ENCODE results near the gene LRRC15. TPM values are rescaled to one million over a fixed set of nuclear protein-coding genes. Genes with fewer than 3 reads are reported as not detected.

LRRC15 gene
- total RNA-seq, 1 donor from 2014 or later, result not detected

DNA sequence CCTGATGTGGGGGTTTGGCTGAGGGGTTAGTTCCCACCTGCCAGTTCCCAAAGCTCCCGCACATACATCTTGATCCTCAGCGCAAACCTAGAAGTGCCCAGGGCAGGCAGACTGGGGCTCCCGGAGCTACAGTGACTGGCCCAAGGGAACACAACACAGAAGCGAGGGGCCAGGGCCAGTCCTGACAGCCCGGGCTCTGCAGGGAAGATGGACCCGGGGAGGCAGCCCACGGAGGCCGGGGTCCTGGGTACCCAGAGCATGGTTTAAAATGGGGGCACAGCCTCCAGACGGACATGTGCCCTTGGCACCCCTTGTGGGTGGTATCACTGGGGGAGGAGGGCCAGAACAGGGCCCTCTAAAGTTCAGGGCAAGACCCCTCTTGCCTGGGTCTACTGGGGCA, 23.5 kb downstream of the LRRC15 start:
- TF ChIP-seq POLR2AphosphoS5 (IDR thresholded peaks at IDR 0.05; ENCODE audit: insufficient read depth in 1 of 2, low read depth in 1 of 2), result no peak
- no peak for TF ChIP-seq POLR2A (IDR thresholded peaks at IDR 0.05)
- TF ChIP-seq CTCF (IDR thresholded peaks at IDR 0.05), result no peak
- intact Hi-C loops (cut with DNase I), result no loop called here

GRCh38 chr3:194344012-194344411, 25.5 kb downstream of the LRRC15 start:
- no peaks in the 10 kb centered on the region for H3K36me3 ChIP-seq
- H3K27ac ChIP-seq, result no peak overlapping the region
- no peak overlapping the region for H3K4me3 ChIP-seq
- no peak for DNase-seq (ENCODE audit: extremely low spot score in 2 of 2)
- no peaks in the 10 kb centered on the region for H3K27me3 ChIP-seq
- intact Hi-C loops (cut with DNase I), result no loop called here
- H3K9me3 ChIP-seq, result no peaks in the 10 kb centered on the region
- no peaks in the 10 kb centered on the region for H3K4me1 ChIP-seq
- TF ChIP-seq POLR2A (IDR thresholded peaks at IDR 0.05) (no peak), POLR2AphosphoS5 (IDR thresholded peaks at IDR 0.05; ENCODE audit: insufficient read depth in 1 of 2, low read depth in 1 of 2) (no peak), CTCF (IDR thresholded peaks at IDR 0.05) (peak; percentile 75 to 92 (median 80))

More for the DNA sequence above, 23.5 kb downstream of the LRRC15 start:
- no peak overlapping the region for H3K27ac ChIP-seq
- H3K4me3 ChIP-seq, result no peak overlapping the region
- no peaks in the 10 kb centered on the region for H3K9me3 ChIP-seq
- DNase-seq (ENCODE audit: extremely low spot score in 2 of 2), result no peak
- no peaks in the 10 kb centered on the region for H3K27me3 ChIP-seq
- H3K4me1 ChIP-seq, result no peaks in the 10 kb centered on the region
- no peaks in the 10 kb centered on the region for H3K36me3 ChIP-seq

DNA sequence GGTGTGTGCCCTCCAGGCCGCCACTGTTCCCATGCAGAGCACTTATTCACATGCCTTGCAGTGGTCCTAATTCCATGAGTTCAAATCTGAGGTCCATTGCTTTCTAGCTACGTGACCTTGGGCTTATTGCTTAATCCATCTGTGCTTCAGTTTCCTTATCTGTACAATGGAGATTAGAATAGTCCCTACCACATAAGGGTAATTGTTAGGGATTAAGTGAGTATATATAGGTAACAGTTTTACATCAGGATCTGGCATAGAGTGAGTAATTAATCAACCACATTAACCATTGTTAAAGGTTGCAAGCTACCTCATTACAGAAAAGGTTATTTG, 26.0 kb downstream of the LRRC15 start:
- Histone ChIP-seq H3K4me3 (no peak overlapping the region), H3K4me1 (no peaks in the 10 kb centered on the region), H3K27me3 (no peaks in the 10 kb centered on the region), H3K27ac (no peak overlapping the region), H3K36me3 (no peaks in the 10 kb centered on the region), H3K9me3 (no peaks in the 10 kb centered on the region)
- intact Hi-C loops (cut with DNase I), result no loop called here
- no peak for TF ChIP-seq POLR2A (IDR thresholded peaks at IDR 0.05)
- no peak for TF ChIP-seq POLR2AphosphoS5 (IDR thresholded peaks at IDR 0.05; ENCODE audit: insufficient read depth in 1 of 2, low read depth in 1 of 2)
- TF ChIP-seq CTCF (IDR thresholded peaks at IDR 0.05), result no peak
- no peak for DNase-seq (ENCODE audit: extremely low spot score in 2 of 2)

DNA sequence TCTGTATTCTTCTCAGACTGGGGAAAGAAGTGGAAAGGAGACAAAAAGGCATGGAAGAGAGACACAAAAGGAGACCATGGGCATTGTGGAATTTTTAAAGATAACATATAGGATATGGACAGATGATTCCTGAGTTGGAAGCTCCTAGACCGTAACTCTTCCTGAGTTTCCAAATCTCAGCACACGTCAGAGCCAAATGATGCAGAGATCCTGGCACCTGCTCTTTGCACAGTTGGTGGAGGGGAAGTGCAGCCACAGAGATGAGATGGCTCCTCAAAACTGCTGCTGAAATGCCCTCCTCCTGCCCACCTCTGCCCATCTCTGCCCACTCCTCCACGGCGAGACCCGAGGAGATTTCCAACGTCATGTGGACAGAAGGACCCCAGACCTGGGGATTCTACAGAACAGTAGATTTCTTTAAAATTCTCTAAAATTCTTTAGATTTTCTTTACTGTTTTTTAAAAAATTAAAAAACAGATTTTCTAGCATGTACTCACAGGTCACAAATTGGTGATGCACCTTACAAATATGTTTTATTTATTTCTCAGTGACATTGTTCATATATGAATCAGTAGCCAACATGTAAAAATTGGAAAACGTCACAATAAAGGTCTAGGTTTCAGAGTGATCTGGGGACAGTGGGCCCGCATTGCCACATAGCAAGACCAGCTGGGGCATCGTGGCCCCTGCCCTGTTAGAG, 26.5 kb downstream of the LRRC15 start:
- TF ChIP-seq POLR2AphosphoS5 (IDR thresholded peaks at IDR 0.05; ENCODE audit: insufficient read depth in 1 of 2, low read depth in 1 of 2), result no peak
- TF ChIP-seq CTCF (IDR thresholded peaks at IDR 0.05), result no peak
- no peaks in the 10 kb centered on the region for H3K4me1 ChIP-seq
- H3K4me3 ChIP-seq, result no peak overlapping the region
- DNase-seq (ENCODE audit: extremely low spot score in 2 of 2), result no peak
- no peak overlapping the region for H3K27ac ChIP-seq
- intact Hi-C loops (cut with DNase I), result no loop called here
- H3K36me3 ChIP-seq, result no peaks in the 10 kb centered on the region
- no peaks in the 10 kb centered on the region for H3K27me3 ChIP-seq
- H3K9me3 ChIP-seq, result no peaks in the 10 kb centered on the region

GRCh38 chr3:194340757-194341400, 28.7 kb downstream of the LRRC15 start:
- Histone ChIP-seq H3K4me1 (no peaks in the 10 kb centered on the region), H3K27me3 (no peaks in the 10 kb centered on the region), H3K9me3 (no peaks in the 10 kb centered on the region), H3K36me3 (no peaks in the 10 kb centered on the region), H3K27ac (no peak overlapping the region), H3K4me3 (no peak overlapping the region)
- no peak for TF ChIP-seq CTCF (IDR thresholded peaks at IDR 0.05)
- no peak for TF ChIP-seq POLR2A (IDR thresholded peaks at IDR 0.05)
- no peak for TF ChIP-seq POLR2AphosphoS5 (IDR thresholded peaks at IDR 0.05; ENCODE audit: insufficient read depth in 1 of 2, low read depth in 1 of 2)
- intact Hi-C loops (cut with DNase I), result no loop called here
- no peak for DNase-seq (ENCODE audit: extremely low spot score in 2 of 2)

All from vagina (tissue), 2 donors.